Right lobe of liver (tissue), 4 donors: ENCODE results near the gene SERINC2.

ENCODE experiments used
- POLR2A ChIP-seq: fragments of 450-650 bp; IDR thresholded peaks from one replicate; pipeline ENCODE4 v1.6.1; 2017; ENCODE audit warnings: antibody characterized with exemption, mild to moderate bottlenecking
- TF ChIP-seq, protein P1 (sequence below), 4 donors: fragments of 200-600 bp in 3 of 4; fragments of 450-650 bp in 1 of 4; IDR thresholded peaks; one replicate each; pipeline versions ENCODE4 v1.5.1 to v1.8.0; 2016 to 2022; ENCODE audit warnings: antibody characterized with exemption in 4 of 4, mild to moderate bottlenecking in 2 of 4
- donor health status: DM: no; HTN: no; CAD: no.
- donor health status: DM: no; HTN: no; CAD: no.
- donor health status: DM: no; HTN: yes; CAD: no.

- TF ChIP-seq, protein P1, sequence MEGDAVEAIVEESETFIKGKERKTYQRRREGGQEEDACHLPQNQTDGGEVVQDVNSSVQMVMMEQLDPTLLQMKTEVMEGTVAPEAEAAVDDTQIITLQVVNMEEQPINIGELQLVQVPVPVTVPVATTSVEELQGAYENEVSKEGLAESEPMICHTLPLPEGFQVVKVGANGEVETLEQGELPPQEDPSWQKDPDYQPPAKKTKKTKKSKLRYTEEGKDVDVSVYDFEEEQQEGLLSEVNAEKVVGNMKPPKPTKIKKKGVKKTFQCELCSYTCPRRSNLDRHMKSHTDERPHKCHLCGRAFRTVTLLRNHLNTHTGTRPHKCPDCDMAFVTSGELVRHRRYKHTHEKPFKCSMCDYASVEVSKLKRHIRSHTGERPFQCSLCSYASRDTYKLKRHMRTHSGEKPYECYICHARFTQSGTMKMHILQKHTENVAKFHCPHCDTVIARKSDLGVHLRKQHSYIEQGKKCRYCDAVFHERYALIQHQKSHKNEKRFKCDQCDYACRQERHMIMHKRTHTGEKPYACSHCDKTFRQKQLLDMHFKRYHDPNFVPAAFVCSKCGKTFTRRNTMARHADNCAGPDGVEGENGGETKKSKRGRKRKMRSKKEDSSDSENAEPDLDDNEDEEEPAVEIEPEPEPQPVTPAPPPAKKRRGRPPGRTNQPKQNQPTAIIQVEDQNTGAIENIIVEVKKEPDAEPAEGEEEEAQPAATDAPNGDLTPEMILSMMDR (IDR thresholded peaks at IDR 0.05), result no peak
- TF ChIP-seq POLR2A, result no peak
These were observed 14.3 kb downstream of the SERINC2 start for GRCh38 chr1:31427322-31427721.
